HEK293T (cell line): Measurements from ENCODE around the gene KRTAP11-1.

Experiments used
- CTCF ChIA-PET: fragments of 350-600 bp; formaldehyde crosslinking; extraction: SDS; loops from one replicate; lab custom pipeline; 2021; ENCODE audit warnings: antibody characterized with exemption, inconsistent platforms; lab: Yijun Ruan, JAX
- POLR2A ChIA-PET: fragments of 350-600 bp; formaldehyde crosslinking; extraction: SDS; loops from one replicate; lab custom pipeline; 2020; ENCODE audit warnings: antibody characterized with exemption, inconsistent platforms; lab: Yijun Ruan, JAX
- DNase-seq: peaks from one replicate; pipeline ENCODE4 v3.0.0; 2012; ENCODE audit warnings: mixed read lengths; ENCODE audit errors: extremely low spot score
- BHLHE40 ChIP-seq: fragments of 450-650 bp; IDR thresholded peaks from 2 replicates; pipeline ENCODE4 v1.6.1; 2016; ENCODE audit warnings: mild to moderate bottlenecking, moderate library complexity, borderline replicate concordance
- CTBP1 ChIP-seq: fragments of 450-650 bp; IDR thresholded peaks from 2 replicates; pipeline ENCODE4 v1.6.1; 2016; ENCODE audit warnings: borderline replicate concordance
- FOXA1 ChIP-seq: fragments of 450-650 bp; IDR thresholded peaks from 2 replicates; pipeline ENCODE4 v1.6.1; 2016; ENCODE audit warnings: mild to moderate bottlenecking
- FOXK2 ChIP-seq: fragments of 450-650 bp; IDR thresholded peaks from 2 replicates; pipeline ENCODE4 v1.6.1; 2016; ENCODE audit warnings: mild to moderate bottlenecking
- ZNF384 ChIP-seq: fragments of 450-650 bp; IDR thresholded peaks from 2 replicates; pipeline ENCODE4 v1.6.1; 2016

Gene KRTAP11-1

DNA sequence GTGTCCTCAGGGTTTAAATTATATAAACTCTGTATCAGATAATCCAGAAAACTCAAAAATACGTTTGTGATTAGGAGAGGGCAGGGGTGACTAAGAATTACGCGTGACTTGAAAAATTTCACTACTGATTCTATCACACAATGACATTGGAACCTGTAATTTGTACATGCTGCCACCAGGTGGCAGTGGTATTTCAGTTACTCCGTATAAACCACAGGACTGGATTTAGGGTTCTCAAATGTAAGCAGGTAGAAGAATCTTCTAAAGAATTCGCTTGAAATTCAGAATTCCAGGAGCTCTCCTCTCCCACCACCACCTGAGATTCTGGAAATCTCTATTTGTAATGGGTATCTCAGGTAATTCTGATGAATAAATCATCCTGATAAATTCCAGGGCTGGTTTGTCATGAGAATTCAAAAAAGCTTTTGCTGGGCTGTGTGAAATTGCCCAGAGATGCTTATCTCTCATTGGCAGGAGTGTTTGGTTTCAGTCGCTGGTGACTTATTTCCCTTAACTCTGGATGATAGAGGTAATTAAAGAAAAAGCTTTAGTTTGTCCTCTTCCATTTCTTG lies 50.1 kb downstream of the KRTAP11-1 start:
- POLR2A ChIA-PET, result no interaction called here
- TF ChIP-seq BHLHE40, result no peak
- no peak for TF ChIP-seq ZNF384
- no peak for TF ChIP-seq FOXK2
- no peak for TF ChIP-seq CTBP1
- TF ChIP-seq FOXA1, result no peak
- CTCF ChIA-PET, result no interaction called here
- DNase-seq, result peak; percentile 26
